CD4-positive, alpha-beta T cell treated with Interleukin-10 for 1 hour (primary cell): Measurements from ENCODE around the gene CD109.
"Not testable (repeated sequence)": the region's sequence is repeated elsewhere in the genome, so short reads cannot be mapped to it uniquely, and the experiment has no call there.

Source experiments
- DNase-seq: peaks from one replicate; pipeline ENCODE4 v3.0.0-alpha.2; 2020

Gene CD109

GRCh38 chr6:73796881-73797280 is 100.9 kb downstream of the CD109 start:
- no peak for DNase-seq

- DNase-seq, result no peak
Observed at GRCh38 chr6:73797861-73798260, 101.9 kb downstream of the CD109 start.

- no peak for DNase-seq
Observed at GRCh38 chr6:73798592-73798991, 102.6 kb downstream of the CD109 start.

DNA sequence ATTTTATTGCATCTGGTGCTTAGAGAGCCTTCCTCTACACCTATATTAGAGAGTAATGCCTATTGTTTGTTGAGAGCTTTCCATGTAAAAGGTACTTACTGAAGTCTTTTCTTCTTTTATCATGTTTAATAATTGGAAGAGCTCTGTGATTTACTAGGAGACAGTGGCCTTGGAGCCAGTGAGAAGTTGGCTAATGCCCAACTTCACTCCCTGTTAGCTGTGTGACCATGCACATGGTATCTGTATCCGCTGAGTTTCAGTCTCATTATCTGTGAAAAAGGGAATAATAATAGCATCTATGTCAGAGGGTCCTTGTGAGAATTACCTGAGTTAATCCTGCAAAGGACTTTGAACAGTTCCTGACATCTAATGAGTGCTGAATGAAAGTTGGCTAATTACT is 105.0 kb downstream of the CD109 start:
- DNase-seq, result no peak

DNA sequence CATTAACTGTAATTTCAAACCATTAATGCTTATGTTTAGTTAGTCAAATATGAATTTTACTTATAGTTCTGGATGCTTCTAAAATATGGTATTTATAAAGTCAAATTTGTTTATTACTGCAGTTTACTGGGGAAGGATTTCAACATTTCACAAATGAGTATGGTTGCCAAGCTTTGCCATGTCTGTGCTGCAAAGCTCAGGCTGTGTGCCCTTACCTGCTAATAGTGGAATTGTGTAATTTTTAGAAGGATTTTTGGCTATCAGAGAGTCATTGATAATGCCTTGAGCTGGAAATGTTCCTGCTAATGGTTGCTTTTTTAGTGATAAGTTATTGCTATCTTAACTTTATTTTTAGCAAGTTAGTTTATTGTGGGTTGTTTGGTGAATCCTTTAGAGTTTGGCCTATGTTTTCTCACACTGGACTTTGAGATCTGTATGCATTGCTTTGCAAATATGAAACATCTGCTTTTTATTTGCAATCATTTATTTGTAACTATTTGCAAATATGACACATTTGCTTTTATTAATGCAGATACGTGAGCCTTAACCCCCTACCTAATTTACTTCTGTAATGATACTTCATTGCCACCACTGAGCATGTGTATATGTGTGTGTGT is 105.8 kb downstream of the CD109 start:
- no peak for DNase-seq

- DNase-seq, result no peak
Observed at GRCh38 chr6:73802366-73802765, 106.4 kb downstream of the CD109 start.

- DNase-seq, result no peak
Observed at GRCh38 chr6:73803562-73804241, 107.7 kb downstream of the CD109 start.

- DNase-seq, result not testable (repeated sequence)
Observed at GRCh38 chr6:73805221-73805620, 109.2 kb downstream of the CD109 start.

DNA sequence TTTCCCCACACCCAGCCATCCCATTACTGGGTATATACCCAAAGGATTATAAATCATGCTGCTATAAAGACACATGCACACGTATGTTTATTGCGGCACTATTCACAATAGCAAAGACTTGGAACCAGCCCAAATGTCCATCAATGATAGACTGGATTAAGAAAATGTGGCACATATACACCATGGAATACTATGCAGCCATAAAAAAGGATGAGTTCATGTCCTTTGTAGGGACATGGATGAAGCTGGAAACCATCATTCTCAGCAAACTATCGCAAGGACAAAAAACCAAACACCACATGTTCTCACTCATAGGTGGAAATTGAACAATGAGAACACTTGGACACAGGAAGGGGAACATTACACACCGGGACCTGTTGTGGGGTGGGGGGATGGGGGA is 110.0 kb downstream of the CD109 start:
- DNase-seq, result not testable (repeated sequence)

DNA sequence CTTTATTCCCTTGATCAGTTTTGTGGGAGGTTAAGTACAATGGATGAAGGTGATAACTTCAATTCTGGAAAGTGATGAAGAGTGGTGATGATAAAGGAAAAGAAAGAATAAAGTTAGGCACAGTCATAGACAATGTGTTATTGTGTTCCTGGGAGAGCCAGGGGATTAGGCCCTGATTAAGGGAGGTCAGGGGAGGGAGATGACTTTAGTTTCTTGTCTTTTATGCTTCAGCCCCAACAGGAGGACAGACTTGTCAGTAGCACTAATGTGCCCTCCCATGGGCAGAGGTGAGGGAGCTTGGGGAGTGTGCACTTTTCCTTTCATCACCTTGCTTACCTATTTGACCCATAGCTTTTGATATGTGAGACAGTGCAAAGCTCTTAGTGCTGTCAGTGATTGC is 115.7 kb downstream of the CD109 start:
- no peak for DNase-seq

DNA sequence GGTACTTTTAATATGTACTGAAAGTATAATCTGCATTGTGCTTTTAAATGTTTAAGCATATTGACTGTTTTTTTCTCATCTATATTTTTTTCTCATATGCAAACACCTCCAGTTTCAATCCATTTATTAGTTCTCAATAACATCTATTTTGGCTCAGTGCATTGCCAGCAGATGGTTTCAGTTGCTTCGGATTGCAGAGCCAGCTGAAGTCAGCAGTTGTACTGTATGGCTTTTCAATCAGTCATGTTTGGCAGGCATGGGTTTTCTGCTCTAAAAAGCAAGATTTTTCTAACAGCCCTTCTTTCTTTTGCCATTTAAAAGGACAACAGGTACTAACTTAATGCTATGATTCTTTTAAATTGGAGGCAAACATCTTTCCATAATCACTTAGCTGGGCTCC is 121.2 kb downstream of the CD109 start:
- DNase-seq, result no peak

DNA sequence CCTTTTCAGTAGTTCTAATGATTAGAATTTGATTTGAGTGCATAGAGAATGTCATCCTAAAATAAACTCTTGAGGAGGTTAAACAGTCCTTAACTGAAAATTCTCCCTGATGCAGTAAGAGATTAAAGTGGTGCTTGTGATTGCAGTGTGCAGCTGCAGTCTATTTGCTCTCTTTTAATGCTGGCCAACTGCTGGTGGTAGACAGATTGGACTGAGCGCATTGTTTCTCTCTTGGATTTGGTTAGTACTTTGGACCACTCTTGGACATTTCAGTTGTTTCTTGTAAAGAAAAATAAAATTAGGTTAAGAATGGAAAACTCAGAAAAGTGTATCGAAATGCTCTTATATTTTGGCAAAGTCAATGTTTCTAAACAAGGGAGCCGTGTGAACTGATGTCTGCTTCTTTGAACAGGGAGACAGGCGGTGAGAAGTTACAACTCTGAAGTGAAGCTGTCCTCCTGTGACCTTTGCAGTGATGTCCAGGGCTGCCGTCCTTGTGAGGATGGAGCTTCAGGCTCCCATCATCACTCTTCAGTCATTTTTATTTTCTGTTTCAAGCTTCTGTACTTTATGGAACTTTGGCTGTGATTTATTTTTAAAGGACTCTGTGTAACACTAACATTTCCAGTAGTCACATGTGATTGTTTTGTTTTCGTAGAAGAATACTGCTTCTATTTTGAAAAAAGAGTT is 127.2 kb downstream of the CD109 start:
- DNase-seq, result no peak

DNA sequence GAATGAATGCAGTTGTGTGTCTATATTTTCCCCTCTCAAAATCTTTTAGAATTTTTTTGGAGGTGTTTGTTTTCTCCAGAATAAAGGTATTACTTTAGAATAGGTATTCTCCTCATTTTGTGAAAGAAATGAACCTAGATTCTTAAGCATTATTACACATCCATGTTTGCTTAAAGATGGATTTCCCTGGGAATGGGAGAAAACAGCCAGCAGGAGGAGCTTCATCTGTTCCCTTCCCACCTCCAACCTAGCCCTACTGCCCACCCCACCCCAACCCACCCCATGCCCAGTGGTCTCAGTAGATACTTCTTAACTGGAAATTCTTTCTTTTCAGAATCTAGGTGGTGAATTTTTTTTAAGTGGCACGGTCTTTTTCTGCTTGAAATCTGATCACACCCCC is 127.8 kb downstream of the CD109 start:
- no peak for DNase-seq

- DNase-seq, result no peak
Observed at GRCh38 chr6:73826571-73826970, 130.6 kb downstream of the CD109 start.

DNA sequence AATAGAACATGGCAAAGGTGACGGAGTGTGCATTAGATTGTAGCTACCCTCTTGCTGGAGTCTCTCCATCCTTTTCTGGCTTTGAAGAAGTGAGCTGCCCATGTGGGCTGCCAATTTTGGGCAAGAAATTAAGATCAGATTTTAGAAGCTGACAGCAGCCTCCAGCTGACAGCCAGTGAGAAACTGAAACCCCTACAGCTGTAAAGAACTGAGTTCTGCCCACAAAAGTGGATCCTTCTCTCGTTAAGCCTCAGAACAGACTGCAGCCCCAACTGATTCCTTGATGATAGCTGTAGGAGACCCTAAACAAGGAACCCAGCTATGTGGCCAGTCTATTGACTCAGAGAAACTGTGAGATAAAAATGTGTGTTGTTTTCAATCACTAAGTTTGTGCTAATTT is 134.1 kb downstream of the CD109 start:
- DNase-seq, result no peak

DNA sequence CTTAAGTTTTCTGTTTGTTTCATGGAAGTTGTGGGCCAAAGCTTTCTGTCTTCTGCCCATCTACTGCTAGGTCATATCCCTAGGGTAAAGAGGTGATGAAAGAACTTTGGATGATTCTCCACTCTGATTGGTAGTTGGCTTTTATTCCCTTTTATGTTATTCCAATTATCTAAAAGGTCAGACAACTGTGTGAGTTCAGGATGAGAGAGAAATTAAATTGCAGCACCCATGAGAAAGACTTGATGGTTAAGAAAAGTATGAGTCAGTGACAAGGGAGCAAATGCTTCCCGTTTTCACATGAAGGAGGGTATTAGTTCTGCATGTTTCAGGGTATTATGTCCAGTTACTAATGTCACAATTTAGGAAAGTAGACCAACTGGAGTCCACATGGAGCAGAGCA is 136.3 kb downstream of the CD109 start:
- DNase-seq, result no peak

GRCh38 chr6:73844696-73845095 is 148.7 kb downstream of the CD109 start:
- not testable (repeated sequence) for DNase-seq

GRCh38 chr6:73851048-73851447 is 155.0 kb downstream of the CD109 start:
- DNase-seq, result not testable (repeated sequence)

- DNase-seq, result peak; percentile 68
Observed at GRCh38 chr6:73854998-73855718, 159.2 kb downstream of the CD109 start.

GRCh38 chr6:73857341-73857890 is 161.4 kb downstream of the CD109 start:
- no peak for DNase-seq

DNA sequence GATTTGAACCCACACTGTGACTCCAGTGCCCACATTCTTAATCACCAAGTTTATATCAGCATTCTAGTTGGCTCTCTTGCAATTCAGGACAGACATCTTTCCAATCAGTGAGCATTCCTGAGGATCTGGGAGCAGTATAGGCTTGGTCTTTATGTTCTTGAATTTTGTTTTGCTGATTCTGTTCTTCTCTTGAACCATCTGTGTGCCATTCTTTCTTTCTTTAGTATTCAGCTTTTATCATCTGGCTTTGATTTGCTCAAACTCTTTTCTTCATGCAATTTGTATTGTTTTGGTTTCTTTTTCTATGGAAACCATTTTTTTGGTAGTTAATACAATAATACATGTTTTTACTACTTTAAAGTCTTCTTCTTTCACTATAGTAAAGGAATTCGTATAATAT is 162.4 kb downstream of the CD109 start:
- DNase-seq, result no peak

DNA sequence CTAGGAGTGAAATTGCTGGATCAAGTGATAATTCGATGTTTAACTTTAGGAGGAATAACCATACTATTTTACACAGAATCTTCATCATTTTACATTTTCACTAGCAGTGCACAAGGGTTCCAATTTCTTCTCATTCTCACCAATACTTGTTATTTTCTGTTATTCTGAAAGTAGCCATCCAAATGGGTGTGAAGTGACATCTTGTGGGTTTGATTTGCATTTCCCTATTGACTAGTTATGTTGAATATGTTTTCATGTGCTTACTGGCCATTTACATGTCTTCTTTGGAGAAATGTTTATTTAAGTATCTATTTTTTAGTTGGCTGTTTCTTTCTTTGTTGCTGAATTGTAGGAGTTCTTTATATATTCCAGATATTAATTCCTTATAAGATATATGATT is 164.3 kb downstream of the CD109 start:
- DNase-seq, result no peak

- DNase-seq, result no peak
Observed at GRCh38 chr6:73866305-73866704, 170.3 kb downstream of the CD109 start.
